Loucy (cell line): Measurements from ENCODE around the gene NME1.

Source experiments
- H2AFZ ChIP-seq: fragments of 200-600 bp; sonication (generic); 2 replicates; pipeline ENCODE4 v1.6.0; 2016; ENCODE audit warnings: antibody characterized with exemption, mild to moderate bottlenecking, low read length, moderate library complexity
- H3F3A ChIP-seq: fragments of 200-600 bp; 2 replicates; pipeline ENCODE4 v1.6.0; 2016; ENCODE audit warnings: antibody characterized with exemption, low read depth, mild to moderate bottlenecking
- H3K27me3 ChIP-seq: fragments of 200-600 bp; sonication (generic); 2 replicates; pipeline ENCODE4 v1.6.1; 2014; ENCODE audit warnings: low read length, mild to moderate bottlenecking; ENCODE audit not compliant: insufficient read depth, poor library complexity, severe bottlenecking
- H3K36me3 ChIP-seq: fragments of 200-600 bp; sonication (generic); 2 replicates; pipeline ENCODE4 v1.6.1; 2016; ENCODE audit warnings: low read length; ENCODE audit not compliant: insufficient read depth
- H3K4me1 ChIP-seq: fragments of 200-600 bp; sonication (generic); 2 replicates; pipeline ENCODE4 v1.5.1; 2014; ENCODE audit warnings: low read length, mild to moderate bottlenecking; ENCODE audit not compliant: insufficient read depth, poor library complexity, severe bottlenecking
- H3K4me2 ChIP-seq: fragments of 200-600 bp; sonication (generic); 2 replicates; pipeline ENCODE4 v1.6.0; 2014; ENCODE audit warnings: antibody characterized with exemption, low read length, low read depth, mild to moderate bottlenecking; ENCODE audit not compliant: poor library complexity, severe bottlenecking
- H3K4me3 ChIP-seq: fragments of 200-600 bp; sonication (generic); 2 replicates; pipeline ENCODE4 v1.5.1; 2014; ENCODE audit warnings: low read length, mild to moderate bottlenecking, mixed read lengths; ENCODE audit not compliant: poor library complexity, severe bottlenecking
- H3K79me2 ChIP-seq: fragments of 200-600 bp; sonication (generic); 2 replicates; pipeline ENCODE4 v1.6.1; 2014; ENCODE audit warnings: low read length; ENCODE audit not compliant: insufficient read depth
- H3K9ac ChIP-seq: fragments of 200-600 bp; sonication (generic); 2 replicates; pipeline ENCODE4 v1.6.0; 2014; ENCODE audit warnings: mild to moderate bottlenecking, low read depth, low read length, moderate library complexity; ENCODE audit not compliant: poor library complexity, severe bottlenecking
- H3K9me2 ChIP-seq: fragments of 200-600 bp; sonication (generic); replicated peaks from 2 replicates; pipeline ENCODE4 v1.6.1; 2016; ENCODE audit warnings: low read depth, low read length, mixed read lengths
- H3K9me3 ChIP-seq: fragments of 200-600 bp; sonication (generic); 2 replicates; pipeline ENCODE4 v1.6.1; 2014; ENCODE audit warnings: mild to moderate bottlenecking, antibody characterized with exemption, low read length, low read depth; ENCODE audit not compliant: insufficient read depth
- H4K20me1 ChIP-seq: fragments of 200-600 bp; sonication (generic); 2 replicates; pipeline ENCODE4 v1.6.0; 2014; ENCODE audit warnings: antibody characterized with exemption, low read length, mild to moderate bottlenecking; ENCODE audit not compliant: insufficient read depth, poor library complexity, severe bottlenecking
- EZH2phosphoT487 ChIP-seq: fragments of 200-600 bp; IDR thresholded peaks from 2 replicates; pipeline ENCODE4 v1.6.1; 2018; ENCODE audit warnings: antibody characterized with exemption, mild to moderate bottlenecking, moderate library complexity, borderline replicate concordance
- TF ChIP-seq, protein P1 (sequence below): fragments of 200-600 bp; sonication (generic); conservative IDR thresholded peaks from 2 replicates; pipeline ENCODE4 v1.5.1; 2014; ENCODE audit warnings: mild to moderate bottlenecking, antibody characterized with exemption, low read length

NME1 gene

GRCh38 chr17:51150932-51151331 is 2.4 kb upstream of the NME1 start:
- H3K79me2 ChIP-seq = peaks cover 25% of the 10 kb centered on the region
- H2AFZ ChIP-seq = peak overlapping the region; percentile 63; the same call in 1 of the 2 replicates
- H3K9ac ChIP-seq = no peak overlapping the region
- H3K4me1 ChIP-seq = peaks cover 23% of the 10 kb centered on the region
- no peaks in the 10 kb centered on the region for H3K27me3 ChIP-seq
- 0 out of 2 replicates have a peak, but pooled peaks cover under 1% of the 10 kb centered on the region for H3K36me3 ChIP-seq
- H3K9me3 ChIP-seq = no peaks in the 10 kb centered on the region
- TF ChIP-seq EZH2phosphoT487 = no peak
- TF ChIP-seq, protein P1, sequence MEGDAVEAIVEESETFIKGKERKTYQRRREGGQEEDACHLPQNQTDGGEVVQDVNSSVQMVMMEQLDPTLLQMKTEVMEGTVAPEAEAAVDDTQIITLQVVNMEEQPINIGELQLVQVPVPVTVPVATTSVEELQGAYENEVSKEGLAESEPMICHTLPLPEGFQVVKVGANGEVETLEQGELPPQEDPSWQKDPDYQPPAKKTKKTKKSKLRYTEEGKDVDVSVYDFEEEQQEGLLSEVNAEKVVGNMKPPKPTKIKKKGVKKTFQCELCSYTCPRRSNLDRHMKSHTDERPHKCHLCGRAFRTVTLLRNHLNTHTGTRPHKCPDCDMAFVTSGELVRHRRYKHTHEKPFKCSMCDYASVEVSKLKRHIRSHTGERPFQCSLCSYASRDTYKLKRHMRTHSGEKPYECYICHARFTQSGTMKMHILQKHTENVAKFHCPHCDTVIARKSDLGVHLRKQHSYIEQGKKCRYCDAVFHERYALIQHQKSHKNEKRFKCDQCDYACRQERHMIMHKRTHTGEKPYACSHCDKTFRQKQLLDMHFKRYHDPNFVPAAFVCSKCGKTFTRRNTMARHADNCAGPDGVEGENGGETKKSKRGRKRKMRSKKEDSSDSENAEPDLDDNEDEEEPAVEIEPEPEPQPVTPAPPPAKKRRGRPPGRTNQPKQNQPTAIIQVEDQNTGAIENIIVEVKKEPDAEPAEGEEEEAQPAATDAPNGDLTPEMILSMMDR = no peak
- no peak overlapping the region for H3K4me2 ChIP-seq
- H3K4me3 ChIP-seq = no peak overlapping the region
- peaks cover 1% of the 10 kb centered on the region for H4K20me1 ChIP-seq
- no peaks in the 10 kb centered on the region for H3K9me2 ChIP-seq
- H3F3A ChIP-seq = no peaks in the 10 kb centered on the region

GRCh38 chr17:51152766-51153209 is 571 bp upstream of the NME1 start:
- H3K9ac ChIP-seq = peak overlapping the region; percentile 98
- H3K9me2 ChIP-seq = no peaks in the 10 kb centered on the region
- H3K4me3 ChIP-seq = peak overlapping the region; percentile 68
- TF ChIP-seq, protein P1 = no peak
- no peak for TF ChIP-seq EZH2phosphoT487
- H3K36me3 ChIP-seq = peaks cover 11% of the 10 kb centered on the region; the same call in 1 of the 2 replicates
- H3K79me2 ChIP-seq = peaks cover 43% of the 10 kb centered on the region
- H3K9me3 ChIP-seq = no peaks in the 10 kb centered on the region
- H3F3A ChIP-seq = no peaks in the 10 kb centered on the region
- no peaks in the 10 kb centered on the region for H3K27me3 ChIP-seq
- peaks cover 3% of the 10 kb centered on the region for H4K20me1 ChIP-seq
- peak overlapping the region; percentile 98 for H2AFZ ChIP-seq
- peaks cover 33% of the 10 kb centered on the region for H3K4me1 ChIP-seq
- peak overlapping the region; percentile 86 for H3K4me2 ChIP-seq

DNA sequence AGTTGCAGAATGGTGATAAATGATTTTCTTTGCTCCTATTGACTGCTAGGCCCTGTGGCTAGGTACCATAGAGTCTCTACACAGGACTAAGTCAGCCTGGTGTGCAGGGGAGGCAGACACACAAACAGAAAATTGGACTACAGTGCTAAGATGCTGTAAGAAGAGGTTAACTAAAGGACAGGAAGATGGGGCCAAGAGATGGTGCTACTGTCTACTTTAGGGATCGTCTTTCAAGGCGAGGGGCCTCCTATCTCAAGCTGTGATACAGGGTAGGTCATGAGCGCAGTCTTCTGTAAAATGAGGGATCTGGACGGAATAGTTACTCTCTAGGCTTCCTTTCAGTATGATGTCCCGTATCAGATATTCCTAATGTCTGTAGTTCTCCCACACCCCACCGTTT is 817 bp downstream of the NME1 start:
- Histone ChIP-seq H3K4me1 (peaks cover 33% of the 10 kb centered on the region), H3K36me3 (peaks cover 17% of the 10 kb centered on the region; the same call in 1 of the 2 replicates), H3K9me3 (no peaks in the 10 kb centered on the region), H3K27me3 (no peaks in the 10 kb centered on the region), H3K79me2 (peaks cover 57% of the 10 kb centered on the region), H3K9ac (peak overlapping the region; percentile 98), H3K9me2 (no peaks in the 10 kb centered on the region), H3K4me2 (peak overlapping the region; percentile 99), H2AFZ (peak overlapping the region; percentile 87), H4K20me1 (peaks cover 3% of the 10 kb centered on the region), H3F3A (no peaks in the 10 kb centered on the region), H3K4me3 (peak overlapping the region; percentile 98)
- TF ChIP-seq, protein P1 = no peak
- TF ChIP-seq EZH2phosphoT487 = no peak
